Measurements from ENCODE around the gene MIER1. TPM values are rescaled to one million over a fixed set of nuclear protein-coding genes. Genes with fewer than 3 reads are reported as not detected.
A peak's percentile ranks its signal among the peaks of the same experiment; 100 is the strongest.

Gene MIER1
- total and polyA plus RNA-seq, 2 donors (not counting 1 experiment from before 2014, with no cell fraction given) = 7.7 to 55.0 TPM

DNA sequence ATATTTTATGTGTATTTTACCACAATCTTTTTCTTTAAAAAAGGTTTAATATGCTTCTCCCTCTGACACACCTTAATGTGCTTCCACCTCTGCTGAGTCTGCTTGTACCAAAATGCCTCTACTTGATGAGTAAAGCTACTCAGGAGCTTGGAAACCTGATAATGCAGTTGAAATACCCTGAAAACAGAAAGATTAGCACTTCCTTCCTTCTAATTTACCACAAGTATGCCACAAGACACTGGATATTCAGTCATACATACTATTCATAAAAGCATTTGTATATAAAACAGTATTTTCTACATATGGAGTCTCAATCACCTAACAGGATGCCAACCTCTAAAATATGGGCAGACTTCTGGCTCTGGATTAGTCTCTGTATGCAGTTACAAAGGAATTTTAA is 74.2 kb downstream of the MIER1 start:
- H3K4me1 ChIP-seq (ENCODE audit: control insufficient read depth in 2 of 2, insufficient read depth in 2 of 2, low read length in 2 of 2) = peaks cover 3 to 4% of the 10 kb centered on the region in 2 donors
- H3K27me3 ChIP-seq (replicated peaks in 1 of 4; ENCODE audit: control extremely low read depth in 1 of 4, control insufficient read depth in 3 of 4, insufficient read depth in 4 of 4, low read length in 3 of 4) = no peaks in the 10 kb centered on the region
- no peak overlapping the region for H3K27ac Mint-ChIP-seq
- DNase-seq (no peak), ATAC-seq (ENCODE audit: low read depth) (no peak)
- no peak overlapping the region for H3K9ac ChIP-seq (ENCODE audit: low read length)
- peak overlapping the region in 1 of 2 donors; percentile 13 for H3K27ac ChIP-seq (ENCODE audit: low read length in 2 of 2)
- H3K36me3 ChIP-seq (replicated peaks in 1 of 2; ENCODE audit: control extremely low read depth in 1 of 2, control insufficient read depth in 1 of 2, extremely low read depth in 1 of 2, insufficient read depth in 2 of 2, low read length in 1 of 2) = peaks cover 0 to 24% of the 10 kb centered on the region in 2 experiments
- H3K79me2 ChIP-seq (ENCODE audit: control insufficient read depth, insufficient read depth, low read length) = no peaks in the 10 kb centered on the region
- no peak overlapping the region for H3K4me2 ChIP-seq (replicated peaks; ENCODE audit: low read depth, low read length, poor library complexity, severe bottlenecking)
- H4K20me1 ChIP-seq (ENCODE audit: control insufficient read depth, insufficient read depth, low read length, poor library complexity, severe bottlenecking) = no peaks in the 10 kb centered on the region
- H3K4me3 Mint-ChIP-seq = no peak overlapping the region
- H3K4me1 Mint-ChIP-seq = peaks cover 14% of the 10 kb centered on the region
- H3K4me3 ChIP-seq (ENCODE audit: control extremely low read depth in 1 of 5, extremely low read depth in 1 of 5, insufficient read depth in 1 of 5, low read depth in 2 of 5, low read length in 4 of 5) = no peak overlapping the region
- H3K27me3 Mint-ChIP-seq = no peaks in the 10 kb centered on the region
- CTCF ChIA-PET = interaction anchor here (6.8 kb wide), 1 partner anchor 150 kb away, joined by 58 read pairs; no protein-coding TSS in a partner anchor
- H2AFZ ChIP-seq (ENCODE audit: insufficient read depth, low read depth, low read length, poor library complexity, severe bottlenecking) = no peak overlapping the region
- H3K9me3 ChIP-seq (ENCODE audit: control extremely low read depth in 1 of 3, control insufficient read depth in 2 of 3, insufficient read depth in 1 of 3, low read length in 2 of 3) = no peaks in the 10 kb centered on the region
- POLR2A ChIA-PET = no interaction called here
- no peaks in the 10 kb centered on the region for H3K9me3 Mint-ChIP-seq (ENCODE audit: insufficient read depth)
- intact Hi-C loops (cut with micrococcal nuclease) = loop anchor here (5.0 kb wide), 1 partner anchor 213 kb away; no protein-coding TSS in a partner anchor
- TF ChIP-seq EZH2 (IDR thresholded peaks at IDR 0.05; ENCODE audit: borderline replicate concordance, insufficient read depth, low read depth, low read length, poor library complexity, severe bottlenecking) = no peak
- no peak for TF ChIP-seq CTCF (IDR thresholded peaks at IDR 0.05)

DNA sequence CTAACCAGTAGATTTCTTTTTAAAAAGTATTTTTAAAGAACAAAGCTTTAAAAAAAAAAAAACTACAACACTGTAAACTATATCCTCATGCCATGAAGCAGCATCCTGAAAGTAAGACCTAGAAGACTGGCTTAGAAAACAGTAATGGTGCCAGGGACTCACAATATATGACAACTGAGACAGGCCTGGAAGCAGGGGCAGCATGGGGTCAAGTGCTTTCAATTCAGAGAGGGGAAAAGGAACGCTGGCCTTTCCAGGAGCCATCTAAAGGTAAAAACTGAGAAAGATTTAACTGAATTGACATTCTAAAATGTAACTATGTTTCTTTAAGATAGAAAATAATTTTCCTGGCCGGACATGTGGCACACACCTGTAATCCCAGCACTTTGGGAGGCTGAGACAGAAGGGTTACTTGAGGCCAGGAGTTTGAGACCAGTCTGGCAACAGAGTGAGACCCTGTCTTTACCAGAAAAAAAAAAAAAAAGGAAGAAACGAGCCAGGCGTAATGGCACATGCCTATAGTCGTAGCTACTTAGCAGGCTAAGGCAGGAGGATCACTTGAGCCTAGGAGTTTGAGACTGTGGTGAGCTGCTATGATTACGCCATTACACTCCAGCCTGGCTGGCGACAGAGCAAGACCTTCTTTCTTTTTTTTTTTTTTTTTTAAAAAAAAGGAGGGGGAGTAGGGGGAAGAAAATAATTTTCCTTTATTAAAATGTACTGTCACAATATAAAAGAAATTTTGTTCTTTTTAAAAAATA is 75.0 kb downstream of the MIER1 start:
- H4K20me1 ChIP-seq (ENCODE audit: control insufficient read depth, insufficient read depth, low read length, poor library complexity, severe bottlenecking) = no peaks in the 10 kb centered on the region
- H3K4me1 ChIP-seq (ENCODE audit: control insufficient read depth in 2 of 2, insufficient read depth in 2 of 2, low read length in 2 of 2) = peaks cover 3 to 4% of the 10 kb centered on the region in 2 donors
- no peak overlapping the region for H3K27ac ChIP-seq (ENCODE audit: low read length in 2 of 2)
- peaks cover 14% of the 10 kb centered on the region for H3K4me1 Mint-ChIP-seq
- no peaks in the 10 kb centered on the region for H3K27me3 Mint-ChIP-seq
- no peaks in the 10 kb centered on the region for H3K9me3 Mint-ChIP-seq (ENCODE audit: insufficient read depth)
- intact Hi-C loops (cut with micrococcal nuclease) = loop anchor here (5.0 kb wide), 1 partner anchor 212 kb away; no protein-coding TSS in a partner anchor
- H3K9me3 ChIP-seq (ENCODE audit: control extremely low read depth in 1 of 3, control insufficient read depth in 2 of 3, insufficient read depth in 1 of 3, low read length in 2 of 3) = no peaks in the 10 kb centered on the region
- H3K4me3 Mint-ChIP-seq = no peak overlapping the region
- CTCF ChIA-PET = interaction anchor here (0.6 to 6.8 kb wide), 4 partner anchors 11 to 729 kb away, joined by 3 to 58 read pairs (median 4); no protein-coding TSS in a partner anchor
- DNase-seq = no peak
- H3K36me3 ChIP-seq (replicated peaks in 1 of 2; ENCODE audit: control extremely low read depth in 1 of 2, control insufficient read depth in 1 of 2, extremely low read depth in 1 of 2, insufficient read depth in 2 of 2, low read length in 1 of 2) = peaks cover 0 to 27% of the 10 kb centered on the region in 2 experiments
- no peak for TF ChIP-seq EZH2 (IDR thresholded peaks at IDR 0.05; ENCODE audit: borderline replicate concordance, insufficient read depth, low read depth, low read length, poor library complexity, severe bottlenecking)
- TF ChIP-seq CTCF (IDR thresholded peaks at IDR 0.05) = no peak
- no peak for ATAC-seq (ENCODE audit: low read depth)
- WGBS (ENCODE audit: insufficient coverage) = no CpG with 5 or more reads among the region's 7 CpGs
- H3K27ac Mint-ChIP-seq = no peak overlapping the region
- H3K9ac ChIP-seq (ENCODE audit: low read length) = no peak overlapping the region
- H3K4me3 ChIP-seq (ENCODE audit: control extremely low read depth in 1 of 5, extremely low read depth in 1 of 5, insufficient read depth in 1 of 5, low read depth in 2 of 5, low read length in 4 of 5) = no peak overlapping the region
- H3K27me3 ChIP-seq (replicated peaks in 1 of 4; ENCODE audit: control extremely low read depth in 1 of 4, control insufficient read depth in 3 of 4, insufficient read depth in 4 of 4, low read length in 3 of 4) = no peaks in the 10 kb centered on the region
- H3K79me2 ChIP-seq (ENCODE audit: control insufficient read depth, insufficient read depth, low read length) = no peaks in the 10 kb centered on the region
- no peak overlapping the region for H3K4me2 ChIP-seq (replicated peaks; ENCODE audit: low read depth, low read length, poor library complexity, severe bottlenecking)
- no peak overlapping the region for H2AFZ ChIP-seq (ENCODE audit: insufficient read depth, low read depth, low read length, poor library complexity, severe bottlenecking)
- POLR2A ChIA-PET = no interaction called here

Measured in B cell (primary cell).